ENCODE data around the gene KRT34. TPM values are rescaled to one million over a fixed set of nuclear protein-coding genes. Genes with fewer than 3 reads are reported as not detected.
A peak's percentile ranks its signal among the peaks of the same experiment; 100 is the strongest.
"Not testable (repeated sequence)": the region's sequence is repeated elsewhere in the genome, so short reads cannot be mapped to it uniquely, and the experiment has no call there.

Gene KRT34
- total RNA-seq (2014; rRNA removed; shearing (Covaris generic)) (73.5 and 77.8 TPM in 2 replicates), polyA plus RNA-seq (2016; fragmentation: Nextera tagmentation; extraction: Ambion mirVana) (39.8 and 42.2 TPM in 2 replicates)

- H3K79me2 ChIP-seq (ENCODE audit: insufficient read depth); H3K9me2 ChIP-seq (ENCODE audit: insufficient read depth); DNase-seq; in situ Hi-C loops (cut with MboI); H4K20me1 ChIP-seq (ENCODE audit: insufficient read depth); H3K27me3 ChIP-seq (replicated peaks; ENCODE audit: insufficient read depth); H3K4me3 ChIP-seq; H3K9me3 ChIP-seq (ENCODE audit: low read depth); H2AFZ ChIP-seq; H3K36me3 ChIP-seq (ENCODE audit: low read depth): not testable (repeated sequence)
- Histone ChIP-seq H3F3A (ENCODE audit: insufficient read depth) (peaks cover 54% of the 10 kb centered on the region), H3K9ac (peak within 1 kb of the TSS; percentile 59; the same call in 1 of the 2 replicates), H3K27ac (peak within 1 kb of the TSS; percentile 94), H3K4me2 (ENCODE audit: unreplicated experiment) (peak within 1 kb of the TSS; percentile 11), H3K4me1 (ENCODE audit: insufficient read depth) (peaks cover 56% of the 10 kb centered on the region)
- 94 to 96% methylated on average over 13 of the region's 13 CpGs for WGBS, 2 experiments (ENCODE audit: low coverage in 1 of 2, low lambda C conversion rate in 2 of 2, missing lambda C conversion rate in 2 of 2)
These were observed at the start of gene KRT34 for GRCh38 chr17:41381943-41382342. KRT34 (minus strand) TSS chr17:41382306; CDS start chr17:41382246, 60 bp downstream.

GRCh38 chr17:41430376-41430775 is 48.3 kb upstream of the KRT34 start:
- H3K4me1 ChIP-seq (ENCODE audit: insufficient read depth); H3K27ac ChIP-seq; H3K27me3 ChIP-seq (replicated peaks; ENCODE audit: insufficient read depth); H3K9me3 ChIP-seq (ENCODE audit: low read depth); H4K20me1 ChIP-seq (ENCODE audit: insufficient read depth); in situ Hi-C loops (cut with MboI); H3K4me2 ChIP-seq (ENCODE audit: unreplicated experiment); H3K9me2 ChIP-seq (ENCODE audit: insufficient read depth); H3K36me3 ChIP-seq (ENCODE audit: low read depth); H3K9ac ChIP-seq; H3F3A ChIP-seq (ENCODE audit: insufficient read depth); DNase-seq; H3K4me3 ChIP-seq; H3K79me2 ChIP-seq (ENCODE audit: insufficient read depth); H2AFZ ChIP-seq: not testable (repeated sequence)
- 81 to 85% methylated on average over 9 of the region's 9 CpGs for WGBS, 2 experiments (ENCODE audit: low coverage in 1 of 2, low lambda C conversion rate in 2 of 2, missing lambda C conversion rate in 2 of 2)

GRCh38 chr17:41429667-41430066 is 47.6 kb upstream of the KRT34 start:
- no peaks in the 10 kb centered on the region for H3K79me2 ChIP-seq (ENCODE audit: insufficient read depth)
- WGBS, 2 experiments (ENCODE audit: low coverage in 1 of 2, low lambda C conversion rate in 2 of 2, missing lambda C conversion rate in 2 of 2), result 51 to 56% methylated on average over 7 of the region's 7 CpGs
- in situ Hi-C loops (cut with MboI), result no loop called here

GRCh38 chr17:41428591-41429291 is 46.6 kb upstream of the KRT34 start:
- no peaks in the 10 kb centered on the region for H4K20me1 ChIP-seq (ENCODE audit: insufficient read depth)
- H3K4me1 ChIP-seq (ENCODE audit: insufficient read depth), result no peaks in the 10 kb centered on the region
- H3K9me3 ChIP-seq (ENCODE audit: low read depth), result no peaks in the 10 kb centered on the region
- WGBS, 2 experiments (ENCODE audit: low coverage in 1 of 2, low lambda C conversion rate in 2 of 2, missing lambda C conversion rate in 2 of 2), result 47 to 50% methylated on average over 4 of the region's 4 CpGs
- no peak overlapping the region for H3K9ac ChIP-seq
- no peaks in the 10 kb centered on the region for H3F3A ChIP-seq (ENCODE audit: insufficient read depth)
- H3K36me3 ChIP-seq (ENCODE audit: low read depth), result no peaks in the 10 kb centered on the region
- TF ChIP-seq EZH2phosphoT487 (IDR thresholded peaks at IDR 0.05; ENCODE audit: insufficient read depth, low read depth), result no peak
- TF ChIP-seq EZH2 (IDR thresholded peaks at IDR 0.05; ENCODE audit: insufficient read depth, poor library complexity, severe bottlenecking), result no peak
- in situ Hi-C loops (cut with MboI), result no loop called here
- H3K79me2 ChIP-seq (ENCODE audit: insufficient read depth), result no peaks in the 10 kb centered on the region
- peak; percentile 28 for DNase-seq
- H3K27me3 ChIP-seq (replicated peaks; ENCODE audit: insufficient read depth), result no peaks in the 10 kb centered on the region
- no peak overlapping the region for H3K4me3 ChIP-seq
- H3K9me2 ChIP-seq (ENCODE audit: insufficient read depth), result no peaks in the 10 kb centered on the region
- no peak overlapping the region for H3K27ac ChIP-seq
- no peak overlapping the region for H2AFZ ChIP-seq
- no peak overlapping the region for H3K4me2 ChIP-seq (ENCODE audit: unreplicated experiment)

More at GRCh38 chr17:41429667-41430066, 47.6 kb upstream of the KRT34 start:
- TF ChIP-seq EZH2phosphoT487 (IDR thresholded peaks at IDR 0.05; ENCODE audit: insufficient read depth, low read depth), result no peak
- no peak for TF ChIP-seq EZH2 (IDR thresholded peaks at IDR 0.05; ENCODE audit: insufficient read depth, poor library complexity, severe bottlenecking)
- peak; percentile 52 for DNase-seq
- Histone ChIP-seq H3K27me3 (replicated peaks; ENCODE audit: insufficient read depth) (no peaks in the 10 kb centered on the region), H3K4me3 (no peak overlapping the region), H3K27ac (no peak overlapping the region), H3F3A (ENCODE audit: insufficient read depth) (no peaks in the 10 kb centered on the region), H3K9ac (no peak overlapping the region), H4K20me1 (ENCODE audit: insufficient read depth) (no peaks in the 10 kb centered on the region), H3K4me1 (ENCODE audit: insufficient read depth) (no peaks in the 10 kb centered on the region), H2AFZ (no peak overlapping the region), H3K9me2 (ENCODE audit: insufficient read depth) (no peaks in the 10 kb centered on the region), H3K36me3 (ENCODE audit: low read depth) (no peaks in the 10 kb centered on the region), H3K9me3 (ENCODE audit: low read depth) (no peaks in the 10 kb centered on the region), H3K4me2 (ENCODE audit: unreplicated experiment) (no peak overlapping the region)

All from GM23248 (cell line).